SH-SY5Y (cell line): ENCODE measurements around the gene NFKBIB.

Experiments
- GATA2 ChIP-seq: IDR thresholded peaks from 2 replicates; pipeline ENCODE4 v1.6.1; 2011; ENCODE audit warnings: mild to moderate bottlenecking, low read depth, low read length
- GATA3 ChIP-seq: IDR thresholded peaks from 2 replicates; pipeline ENCODE4 v1.6.1; 2011; ENCODE audit warnings: low read depth, mild to moderate bottlenecking, low read length, moderate library complexity

The NFKBIB gene

GRCh38 chr19:38949580-38950367, 50.0 kb downstream of the NFKBIB start:
- TF ChIP-seq GATA3 (no peak), GATA2 (no peak)

GRCh38 chr19:38951187-38951586, 51.4 kb downstream of the NFKBIB start:
- TF ChIP-seq GATA2 (no peak), GATA3 (no peak)

GRCh38 chr19:38952395-38953165, 52.8 kb downstream of the NFKBIB start:
- TF ChIP-seq GATA3 (no peak), GATA2 (no peak)

- TF ChIP-seq GATA2 (no peak), GATA3 (no peak)
These were observed 53.9 kb downstream of the NFKBIB start for GRCh38 chr19:38953677-38954076.

GRCh38 chr19:38956264-38956663, 56.5 kb downstream of the NFKBIB start:
- no peak for TF ChIP-seq GATA2
- TF ChIP-seq GATA3 = no peak

GRCh38 chr19:38958301-38958700, 58.5 kb downstream of the NFKBIB start:
- TF ChIP-seq GATA2 (no peak), GATA3 (no peak)
